H9 (cell line): ENCODE data around the gene ITPKC. TPM values are rescaled to one million over a fixed set of nuclear protein-coding genes. Genes with fewer than 3 reads are reported as not detected.

Experiments used
- DNase-seq: peaks from one replicate; pipeline ENCODE4 v3.0.0-alpha.2; 2017
- H2AFZ ChIP-seq: one replicate; pipeline ENCODE4 v1.6.1; 2013; ENCODE audit warnings: mild to moderate bottlenecking, low read length, control low read depth, moderate library complexity
- H2AK5ac ChIP-seq: 2 replicates; pipeline ENCODE4 v1.6.1; 2013; ENCODE audit warnings: low read length, control low read depth, mixed read lengths; ENCODE audit not compliant: insufficient read length
- H2BK120ac ChIP-seq: one replicate; pipeline ENCODE4 v1.6.1; 2013; ENCODE audit warnings: low read depth, mild to moderate bottlenecking, low read length, control low read depth, inconsistent platforms; ENCODE audit not compliant: poor library complexity, severe bottlenecking
- H2BK12ac ChIP-seq: 2 replicates; pipeline ENCODE4 v1.6.1; 2013; ENCODE audit warnings: low read length, control low read depth, mixed read lengths, low read depth; ENCODE audit not compliant: insufficient read length
- H2BK15ac ChIP-seq: 2 replicates; pipeline ENCODE4 v1.6.1; 2013; ENCODE audit warnings: low read depth, low read length, control low read depth
- H2BK20ac ChIP-seq: one replicate; pipeline ENCODE4 v1.6.1; 2013; ENCODE audit warnings: low read depth, mild to moderate bottlenecking, low read length, control low read depth, inconsistent platforms; ENCODE audit not compliant: poor library complexity, severe bottlenecking
- H2BK5ac ChIP-seq: 2 replicates; pipeline ENCODE4 v1.6.1; 2013; ENCODE audit warnings: low read length, control low read depth, mixed read lengths; ENCODE audit not compliant: insufficient read length
- H3K14ac ChIP-seq: 2 replicates; pipeline ENCODE4 v1.6.1; 2013; ENCODE audit warnings: low read length, control low read depth; ENCODE audit not compliant: insufficient read depth
- H3K18ac ChIP-seq: 2 replicates; pipeline ENCODE4 v1.6.1; 2013; ENCODE audit warnings: low read depth, mild to moderate bottlenecking, mixed read lengths, low read length, control low read depth; ENCODE audit not compliant: insufficient read length
- H3K23ac ChIP-seq: 2 replicates; pipeline ENCODE4 v1.6.1; 2013; ENCODE audit warnings: low read length, control low read depth, mixed read lengths, low read depth; ENCODE audit not compliant: insufficient read length
- H3K23me2 ChIP-seq: 2 replicates; pipeline ENCODE4 v1.6.1; 2013; ENCODE audit warnings: low read depth, mild to moderate bottlenecking, mixed read lengths, low read length, control low read depth; ENCODE audit not compliant: insufficient read length, poor library complexity, severe bottlenecking
- H3K27ac ChIP-seq: 2 replicates; pipeline ENCODE4 v1.5.1; 2013; ENCODE audit warnings: low read length, control low read depth, mixed read lengths, low read depth; ENCODE audit not compliant: insufficient read length
- H3K27me3 ChIP-seq: 2 replicates; pipeline ENCODE4 v1.6.1; 2013; ENCODE audit warnings: low read length, control low read depth, inconsistent platforms; ENCODE audit not compliant: insufficient read depth
- H3K4ac ChIP-seq: 2 replicates; pipeline ENCODE4 v1.6.1; 2013; ENCODE audit warnings: low read depth, mild to moderate bottlenecking, control low read depth, inconsistent platforms, low read length, moderate library complexity
- H3K4me1 ChIP-seq: 2 replicates; pipeline ENCODE4 v1.6.1; 2013; ENCODE audit warnings: low read length, control low read depth, inconsistent platforms; ENCODE audit not compliant: insufficient read depth
- H3K4me2 ChIP-seq: 2 replicates; pipeline ENCODE4 v1.6.1; 2013; ENCODE audit warnings: low read length, control low read depth, mixed read lengths; ENCODE audit not compliant: insufficient read length, insufficient read depth
- H3K56ac ChIP-seq: 2 replicates; pipeline ENCODE4 v1.6.1; 2013; ENCODE audit warnings: low read depth, mild to moderate bottlenecking, mixed read lengths, low read length, control low read depth; ENCODE audit not compliant: insufficient read length
- H3K79me1 ChIP-seq: 2 replicates; pipeline ENCODE4 v1.6.1; 2013; ENCODE audit warnings: low read depth, mild to moderate bottlenecking, moderate library complexity, low read length, control low read depth, inconsistent platforms; ENCODE audit not compliant: insufficient read depth, poor library complexity, severe bottlenecking
- H3K79me2 ChIP-seq: 2 replicates; pipeline ENCODE4 v1.6.1; 2013; ENCODE audit warnings: low read length, control low read depth, inconsistent platforms; ENCODE audit not compliant: insufficient read depth
- H3K9ac ChIP-seq: 2 replicates; pipeline ENCODE4 v1.6.1; 2013; ENCODE audit warnings: low read length, control low read depth, mixed read lengths; ENCODE audit not compliant: insufficient read length; ENCODE audit errors: extremely low read depth
- H3K9me3 ChIP-seq: one replicate; pipeline ENCODE4 v1.6.1; 2013; ENCODE audit warnings: low read depth, low read length, inconsistent platforms; ENCODE audit not compliant: control insufficient read depth
- H3T11ph ChIP-seq: one replicate; pipeline ENCODE4 v1.6.1; 2013; ENCODE audit warnings: mild to moderate bottlenecking, low read length, control low read depth, inconsistent platforms
- H4K20me1 ChIP-seq: one replicate; pipeline ENCODE4 v1.6.1; 2013; ENCODE audit not compliant: control insufficient read depth, insufficient read length, insufficient read depth
- H4K5ac ChIP-seq: 2 replicates; pipeline ENCODE4 v1.6.1; 2013; ENCODE audit warnings: low read depth, mild to moderate bottlenecking, mixed read lengths, low read length, control low read depth; ENCODE audit not compliant: insufficient read length
- H4K8ac ChIP-seq: replicated peaks from 2 replicates; pipeline ENCODE4 v1.6.1; 2013; ENCODE audit warnings: low read length, control low read depth, mixed read lengths, low read depth; ENCODE audit not compliant: insufficient read length
- H4K91ac ChIP-seq: 2 replicates; pipeline ENCODE4 v1.6.1; 2013; ENCODE audit warnings: low read depth, mild to moderate bottlenecking, moderate library complexity, mixed read lengths, low read length, control low read depth; ENCODE audit not compliant: insufficient read length
- H3K27ac Mint-ChIP-seq, 3 experiments: 2 replicates in 2 of 3; 3 replicates in 1 of 3; pipeline ENCODE4 v1.8.0; 2020 to 2021; ENCODE audit warnings: mixed read lengths in 3 of 3, mild to moderate bottlenecking in 1 of 3, moderate library complexity in 1 of 3
- H3K27me3 Mint-ChIP-seq: 2 replicates; pipeline ENCODE4 v1.8.0; 2021; ENCODE audit warnings: low read depth, mild to moderate bottlenecking, moderate library complexity, mixed read lengths
- H3K36me3 Mint-ChIP-seq, 3 experiments: 2 replicates in 2 of 3; 3 replicates in 1 of 3; pipeline ENCODE4 v1.8.0; 2020 to 2021; ENCODE audit warnings: low read depth in 3 of 3, mixed read lengths in 3 of 3; ENCODE audit not compliant: insufficient read depth in 1 of 3
- H3K4me1 Mint-ChIP-seq, 2 experiments: 2 replicates each; pipeline ENCODE4 v1.8.0; 2020; ENCODE audit warnings: mixed read lengths in 2 of 2
- H3K4me3 Mint-ChIP-seq, 2 experiments: 2 replicates in 1 of 2; 3 replicates in 1 of 2; pipeline ENCODE4 v1.8.0; 2020 to 2021; ENCODE audit warnings: mild to moderate bottlenecking in 2 of 2, mixed read lengths in 2 of 2, moderate library complexity in 1 of 2
- H3K9me3 Mint-ChIP-seq, 2 experiments: 2 replicates in 1 of 2; 3 replicates in 1 of 2; pipeline ENCODE4 v1.8.0; 2020; ENCODE audit warnings: mild to moderate bottlenecking in 2 of 2, mixed read lengths in 2 of 2, moderate library complexity in 1 of 2
- WGBS: extraction: QIAGEN DNeasy Blood & Tissue Kit; methylation state at CpG from one replicate; pipeline ENCODE4 v1.1.7; 2013; ENCODE audit warnings: missing lambda C conversion rate, low lambda C conversion rate, mixed read lengths; ENCODE audit not compliant: insufficient read length; ENCODE audit errors: extremely low coverage; 5-methylcytosine and 5-hydroxymethylcytosine counted together
- total RNA-seq: library from RNA; stranded (reverse); gene quantifications from 2 replicates; pipeline ENCODE4 v1.2.1, GENCODE V29; 2021
- TF ChIP-seq, protein P1 (sequence below): fragments of 200-600 bp; sonication (generic); conservative IDR thresholded peaks from 3 replicates; pipeline ENCODE4 v1.8.0; 2021; ENCODE audit warnings: antibody characterized with exemption, mild to moderate bottlenecking

The ITPKC gene
- total RNA-seq, 1 experiment from 2014 or later, result 11.2 TPM

DNA sequence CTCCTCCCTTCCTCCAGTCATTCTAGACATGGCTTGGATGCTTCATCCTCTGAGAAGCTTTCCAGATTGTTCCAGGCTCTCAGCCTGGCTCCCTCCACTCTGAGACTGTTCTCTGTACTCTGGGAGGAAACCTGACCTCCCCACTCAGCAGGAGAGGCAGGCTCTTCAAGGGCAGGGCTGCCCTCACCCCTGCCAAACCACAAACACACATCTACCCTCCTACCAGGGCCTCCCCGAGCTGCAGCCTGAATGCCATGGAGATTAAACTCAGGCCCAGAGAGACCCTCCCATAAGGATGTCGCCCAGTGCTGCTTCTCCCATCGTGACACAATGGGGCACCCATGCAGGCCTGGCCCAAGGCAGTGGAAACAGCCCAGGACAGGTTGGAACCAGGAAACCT lies 42.6 kb upstream of the ITPKC start:
- no peaks in the 10 kb centered on the region for H3K4me1 Mint-ChIP-seq
- no peaks in the 10 kb centered on the region for H4K20me1 ChIP-seq
- H3K27me3 ChIP-seq, result no peaks in the 10 kb centered on the region
- no peak overlapping the region for H3K4me2 ChIP-seq
- TF ChIP-seq, protein P1, sequence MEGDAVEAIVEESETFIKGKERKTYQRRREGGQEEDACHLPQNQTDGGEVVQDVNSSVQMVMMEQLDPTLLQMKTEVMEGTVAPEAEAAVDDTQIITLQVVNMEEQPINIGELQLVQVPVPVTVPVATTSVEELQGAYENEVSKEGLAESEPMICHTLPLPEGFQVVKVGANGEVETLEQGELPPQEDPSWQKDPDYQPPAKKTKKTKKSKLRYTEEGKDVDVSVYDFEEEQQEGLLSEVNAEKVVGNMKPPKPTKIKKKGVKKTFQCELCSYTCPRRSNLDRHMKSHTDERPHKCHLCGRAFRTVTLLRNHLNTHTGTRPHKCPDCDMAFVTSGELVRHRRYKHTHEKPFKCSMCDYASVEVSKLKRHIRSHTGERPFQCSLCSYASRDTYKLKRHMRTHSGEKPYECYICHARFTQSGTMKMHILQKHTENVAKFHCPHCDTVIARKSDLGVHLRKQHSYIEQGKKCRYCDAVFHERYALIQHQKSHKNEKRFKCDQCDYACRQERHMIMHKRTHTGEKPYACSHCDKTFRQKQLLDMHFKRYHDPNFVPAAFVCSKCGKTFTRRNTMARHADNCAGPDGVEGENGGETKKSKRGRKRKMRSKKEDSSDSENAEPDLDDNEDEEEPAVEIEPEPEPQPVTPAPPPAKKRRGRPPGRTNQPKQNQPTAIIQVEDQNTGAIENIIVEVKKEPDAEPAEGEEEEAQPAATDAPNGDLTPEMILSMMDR, result no peak
- H2BK20ac ChIP-seq, result no peak overlapping the region
- no peaks in the 10 kb centered on the region; the same call in 1 of the 2 replicates for H3K27me3 Mint-ChIP-seq
- H2BK12ac ChIP-seq, result no peak overlapping the region
- H3T11ph ChIP-seq, result no peak overlapping the region
- no peaks in the 10 kb centered on the region for H3K9me3 ChIP-seq
- peaks cover 27 to 53% (median 48%) of the 10 kb centered on the region in 3 experiments for H3K36me3 Mint-ChIP-seq
- no peak overlapping the region for H2BK5ac ChIP-seq
- H3K9me3 Mint-ChIP-seq, result no peaks in the 10 kb centered on the region
- no peak overlapping the region for H3K23ac ChIP-seq
- peak overlapping the region in 1 of 3 experiments; percentile 27; a peak in 1 of 7 replicates for H3K27ac Mint-ChIP-seq
- H3K9ac ChIP-seq, result no peak overlapping the region
- DNase-seq, result no peak
- H3K18ac ChIP-seq, result no peak overlapping the region
- no peak overlapping the region for H2BK120ac ChIP-seq
- no peak overlapping the region for H2AK5ac ChIP-seq
- H4K5ac ChIP-seq, result no peak overlapping the region
- H3K4me1 ChIP-seq, result no peaks in the 10 kb centered on the region
- no peaks in the 10 kb centered on the region for H3K23me2 ChIP-seq
- no peak overlapping the region for H3K4me3 Mint-ChIP-seq
- H3K14ac ChIP-seq, result no peak overlapping the region
- H2BK15ac ChIP-seq, result no peak overlapping the region
- H4K8ac ChIP-seq, result no peak overlapping the region
- H3K56ac ChIP-seq, result no peak overlapping the region
- no peak overlapping the region for H2AFZ ChIP-seq
- H4K91ac ChIP-seq, result no peak overlapping the region
- no peaks in the 10 kb centered on the region for H3K79me1 ChIP-seq
- H3K79me2 ChIP-seq, result no peaks in the 10 kb centered on the region
- WGBS, result no CpG with 5 or more reads among the region's 3 CpGs
- no peak overlapping the region for H3K4ac ChIP-seq
- H3K27ac ChIP-seq, result no peak overlapping the region
